Measurements from ENCODE around the gene CLMN.

CLMN gene

DNA sequence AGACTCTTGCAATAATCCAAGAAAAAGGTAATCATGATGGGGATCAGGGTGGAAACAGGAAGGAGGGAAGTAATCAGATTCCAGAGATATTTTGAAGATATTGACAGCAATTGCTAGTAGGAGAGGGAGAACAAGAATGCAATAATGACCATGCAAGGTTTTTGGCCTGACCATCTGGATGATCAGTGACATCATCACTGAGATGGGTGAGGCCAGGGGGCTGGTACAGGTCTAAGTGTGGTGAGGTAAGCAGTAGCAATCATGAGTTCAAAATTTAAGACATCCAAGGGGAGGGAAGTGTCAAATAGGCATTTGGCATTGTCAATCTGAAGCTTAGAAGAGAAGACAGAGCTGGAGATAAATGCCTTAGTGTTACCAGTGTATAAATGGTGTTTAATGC lies 24.8 kb upstream of the CLMN start:
- no peak for DNase-seq

DNA sequence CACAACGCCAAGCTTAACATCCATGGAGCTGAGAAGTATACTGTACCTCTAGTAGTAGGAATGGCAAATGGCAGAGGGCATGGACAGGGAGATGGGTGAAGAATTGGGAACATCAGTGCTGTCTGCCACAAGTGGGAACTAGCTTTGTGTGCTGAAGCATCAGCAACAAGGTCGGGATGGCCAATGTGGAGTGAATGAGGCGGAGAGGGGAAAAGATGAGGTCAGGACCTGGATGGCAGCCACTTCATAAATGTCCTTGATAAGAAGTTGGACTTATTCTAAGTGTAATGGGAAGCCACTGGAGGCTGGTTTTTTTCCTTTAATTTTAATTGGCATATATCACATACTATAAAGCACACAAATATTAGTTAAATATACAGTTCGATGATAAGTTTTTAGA lies 21.9 kb upstream of the CLMN start:
- DNase-seq: no peak

DNA sequence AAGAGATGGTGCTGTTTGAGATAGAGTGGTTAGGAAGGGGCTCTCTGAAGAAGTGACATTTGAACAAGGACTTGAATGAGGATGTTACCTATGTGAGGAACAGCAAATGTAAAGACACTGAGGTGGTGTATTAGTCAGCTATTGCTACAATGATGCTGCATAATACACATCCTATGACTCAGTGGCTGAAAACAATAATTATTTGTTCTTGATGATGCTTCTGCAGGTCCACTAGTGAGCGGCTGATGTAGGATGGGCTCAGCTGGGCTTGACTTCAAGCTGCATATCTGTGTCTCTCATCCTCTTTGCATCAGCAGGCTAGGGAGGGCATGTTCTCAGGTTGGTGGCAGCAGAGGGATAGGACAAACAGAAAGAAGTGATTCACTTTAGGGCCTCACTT lies 21.4 kb upstream of the CLMN start:
- DNase-seq: no peak

DNA sequence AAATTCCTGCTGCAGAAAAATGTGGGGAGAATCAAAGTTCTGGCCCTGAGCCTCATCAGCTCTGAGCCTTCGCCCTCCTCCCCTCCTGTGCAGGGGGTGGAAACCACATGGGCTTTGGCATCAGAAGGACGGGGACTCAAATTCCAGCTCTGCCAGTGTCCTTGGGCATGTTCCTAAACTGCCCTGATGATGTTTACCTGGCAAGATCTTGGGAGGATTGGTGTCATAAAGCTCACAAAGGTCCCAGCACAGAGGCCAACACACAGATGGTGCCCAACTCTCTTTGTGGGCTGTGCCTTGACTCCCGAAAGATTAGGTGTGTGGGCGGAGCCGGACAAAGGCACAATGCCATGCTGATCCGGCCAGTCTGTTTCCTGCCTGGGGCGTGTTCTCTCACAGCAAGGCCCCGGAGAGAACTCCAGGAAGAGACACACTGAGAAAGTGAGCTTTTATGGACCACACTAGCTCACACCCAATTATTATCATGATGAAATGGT lies 20.5 kb upstream of the CLMN start:
- no peak for DNase-seq

DNA sequence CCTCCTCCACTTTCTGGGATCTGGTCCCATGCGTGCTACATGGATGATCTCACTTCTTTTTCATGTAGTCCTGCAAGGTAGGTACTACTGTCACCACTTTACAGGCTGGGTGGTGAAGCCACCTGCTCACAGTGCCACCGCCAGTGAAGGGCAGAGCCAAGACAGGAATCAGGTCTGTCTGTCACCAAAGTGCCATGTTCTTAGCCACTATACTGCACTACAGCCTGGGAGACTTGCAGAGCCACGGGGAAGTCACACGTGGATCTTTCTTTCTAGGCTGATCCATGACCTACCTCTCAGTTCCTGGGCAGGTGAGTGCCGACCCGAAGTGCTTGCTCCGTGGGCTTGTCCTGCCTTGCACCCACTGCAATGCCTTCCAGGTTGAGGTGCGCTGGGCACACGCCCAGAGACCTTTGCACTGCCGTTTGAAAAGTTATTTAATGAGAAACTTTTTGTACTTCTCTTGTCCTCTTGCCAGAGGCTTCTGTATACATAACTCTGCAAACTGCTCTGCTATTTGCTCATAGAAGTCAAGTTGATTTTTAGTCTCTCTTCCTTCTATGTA lies 19.7 kb upstream of the CLMN start:
- no peak for DNase-seq

DNA sequence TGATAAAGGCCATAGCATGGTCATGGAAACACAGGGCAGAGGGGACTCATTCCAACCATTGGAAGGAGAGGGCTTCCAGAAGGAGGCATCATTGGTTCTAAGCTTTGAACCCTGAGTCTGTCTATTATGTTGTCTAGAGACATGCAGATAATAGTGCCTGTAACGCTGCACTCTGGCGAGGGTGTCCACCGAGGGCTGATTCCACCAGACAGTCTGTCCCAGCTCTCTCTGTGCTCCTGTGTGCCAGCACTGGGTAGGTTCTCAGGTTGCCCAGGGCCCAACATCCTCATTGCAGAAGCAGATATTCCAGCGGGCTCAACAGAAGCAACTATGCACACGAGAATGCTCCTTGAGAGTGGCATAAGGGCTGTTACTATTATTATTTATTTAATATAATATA lies 18.7 kb upstream of the CLMN start:
- no peak for DNase-seq

DNA sequence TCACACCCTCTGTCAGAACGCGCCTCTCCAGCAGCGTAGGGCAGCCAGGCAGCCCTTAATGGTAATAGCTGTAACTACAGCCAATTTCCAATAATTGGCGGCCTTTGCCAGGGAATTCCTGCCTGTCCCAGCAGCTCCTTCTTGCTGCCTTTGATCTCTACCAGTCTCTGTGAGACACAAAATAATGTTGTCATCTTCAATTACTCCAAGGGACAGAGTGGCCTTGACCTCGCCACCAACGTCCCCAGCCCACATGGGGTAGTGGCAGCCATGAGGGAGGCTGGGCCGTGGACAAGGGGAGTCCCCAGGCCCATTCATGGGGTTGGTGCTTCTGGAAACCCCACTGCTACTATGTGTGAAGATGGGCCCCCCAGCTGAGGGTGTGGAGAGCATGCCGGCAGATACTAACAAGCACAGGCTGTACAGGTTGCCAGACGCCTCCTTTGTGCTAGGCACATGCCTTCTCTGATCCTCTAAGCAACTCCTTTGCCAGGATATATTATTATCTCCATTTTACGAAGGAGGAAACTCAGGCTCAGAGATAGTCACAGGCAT lies 17.4 kb upstream of the CLMN start:
- no peak for DNase-seq

DNA sequence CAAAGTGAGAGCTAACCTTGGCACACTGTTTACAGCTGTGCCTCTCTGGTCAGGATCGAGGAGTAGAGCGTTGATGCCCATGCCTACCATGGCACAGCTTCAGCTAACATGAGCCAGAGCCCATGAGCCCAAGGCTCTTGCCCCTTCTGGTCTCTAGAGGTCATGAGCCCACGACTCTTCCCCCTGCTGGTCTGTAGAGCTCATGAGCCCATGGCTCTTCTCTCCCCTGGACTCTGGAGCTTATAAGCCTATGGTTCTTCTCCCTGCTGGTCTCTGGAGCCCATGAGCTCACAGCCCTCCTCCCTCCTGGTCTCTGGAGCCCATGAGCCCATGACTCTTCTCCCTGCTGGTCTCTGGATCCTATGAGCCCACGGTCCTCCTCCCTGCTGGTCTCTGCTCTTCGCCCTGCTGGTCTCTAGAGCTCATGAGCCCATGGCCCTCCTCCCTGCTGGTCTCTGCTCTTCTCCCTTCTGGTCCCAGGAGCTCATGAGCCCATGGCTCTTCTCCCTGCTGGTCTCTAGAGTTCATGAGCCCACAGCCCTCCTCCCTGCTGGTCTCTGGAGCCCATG lies 16.6 kb upstream of the CLMN start:
- DNase-seq: no peak

DNA sequence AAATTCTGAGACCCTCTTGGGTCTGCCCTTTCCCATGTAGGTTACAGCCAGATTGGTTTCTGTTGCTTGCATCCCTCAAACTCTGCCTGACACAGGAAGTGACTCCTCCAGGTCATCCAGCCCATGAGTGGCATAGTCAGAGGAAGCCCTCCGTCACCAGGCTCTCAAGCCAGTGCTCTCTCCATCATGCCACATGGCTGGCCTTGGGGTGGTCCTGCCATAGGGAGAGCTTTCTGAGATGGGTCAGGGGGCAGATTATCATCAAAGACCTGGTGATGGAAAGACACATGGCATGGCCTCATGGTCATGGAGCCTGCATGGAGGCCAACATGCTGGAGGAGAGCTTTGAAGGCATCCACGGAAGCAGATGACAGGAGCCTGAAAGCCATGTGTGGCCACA lies 15.4 kb upstream of the CLMN start:
- no peak for DNase-seq

DNA sequence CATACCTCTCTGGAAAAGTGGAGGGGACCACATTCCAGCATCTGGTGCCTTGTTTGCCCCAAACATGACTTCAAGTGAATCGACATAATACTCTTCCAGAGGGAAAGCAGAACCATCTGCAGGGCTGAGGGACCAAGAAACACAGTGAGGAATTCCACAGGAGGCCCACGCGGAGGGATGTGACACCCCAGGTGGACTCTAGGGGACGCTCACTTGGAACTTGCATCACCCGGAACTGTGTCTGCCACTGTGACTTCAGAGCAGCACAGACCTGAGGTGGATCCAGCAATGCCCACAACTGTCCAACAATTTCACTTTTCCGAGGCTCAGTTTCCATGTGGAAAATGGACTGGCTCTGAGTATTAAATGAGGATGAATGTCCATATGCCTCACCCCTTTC lies 14.3 kb upstream of the CLMN start:
- no peak for DNase-seq

DNA sequence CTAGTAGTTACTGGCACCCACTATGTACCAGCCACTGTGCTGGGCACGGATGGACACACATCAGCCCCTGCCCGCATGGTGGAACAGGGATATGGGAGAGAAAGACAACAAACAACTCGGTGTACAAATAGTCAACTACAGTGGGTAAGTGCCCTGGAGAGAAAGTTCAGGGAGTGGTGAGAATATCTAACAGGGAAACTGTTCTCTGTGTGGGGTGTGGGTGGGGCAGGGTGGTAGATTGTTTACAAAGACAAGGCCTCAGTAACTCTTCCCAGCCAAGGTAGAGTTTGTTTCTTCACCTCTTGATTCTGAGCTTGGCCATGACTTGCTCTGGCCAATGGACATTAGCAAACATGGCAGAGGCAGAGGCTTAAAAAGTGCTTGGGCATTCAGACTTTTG lies 12.9 kb upstream of the CLMN start:
- DNase-seq: no peak

DNA sequence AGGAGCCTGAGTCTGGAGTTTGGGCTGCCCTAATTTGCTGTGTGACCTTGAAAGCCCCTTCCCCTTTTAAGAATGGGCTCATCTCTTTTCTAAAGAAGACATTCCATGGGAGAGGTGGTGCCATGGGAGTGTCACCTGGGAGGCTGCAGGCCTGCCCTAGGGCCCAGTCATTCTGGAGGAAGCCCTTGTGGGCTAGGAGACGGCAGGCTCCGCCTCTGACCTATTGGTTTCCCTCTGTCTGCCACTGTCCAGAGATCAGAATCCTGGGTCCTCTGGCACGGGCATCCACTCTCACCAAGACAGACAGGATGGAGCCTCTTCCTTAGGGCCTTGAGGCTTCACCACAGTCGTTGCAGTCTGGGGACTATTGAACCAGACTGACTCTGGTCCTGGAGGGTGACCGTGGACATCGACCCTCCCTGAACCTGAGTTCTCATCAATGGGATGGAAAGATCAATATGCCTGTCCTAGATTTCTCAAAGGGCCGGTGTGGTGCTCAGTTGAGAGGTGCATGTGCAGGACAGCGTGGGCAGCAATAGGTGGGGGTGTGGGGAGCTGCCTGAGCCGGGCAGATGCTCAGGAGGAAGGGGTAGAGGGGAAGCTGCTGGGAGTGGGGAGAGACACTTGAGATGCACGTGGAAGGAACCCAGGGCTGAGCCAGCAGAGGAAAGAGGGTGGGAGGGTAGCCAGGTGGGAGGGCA lies 12.2 kb upstream of the CLMN start:
- DNase-seq: no peak

DNA sequence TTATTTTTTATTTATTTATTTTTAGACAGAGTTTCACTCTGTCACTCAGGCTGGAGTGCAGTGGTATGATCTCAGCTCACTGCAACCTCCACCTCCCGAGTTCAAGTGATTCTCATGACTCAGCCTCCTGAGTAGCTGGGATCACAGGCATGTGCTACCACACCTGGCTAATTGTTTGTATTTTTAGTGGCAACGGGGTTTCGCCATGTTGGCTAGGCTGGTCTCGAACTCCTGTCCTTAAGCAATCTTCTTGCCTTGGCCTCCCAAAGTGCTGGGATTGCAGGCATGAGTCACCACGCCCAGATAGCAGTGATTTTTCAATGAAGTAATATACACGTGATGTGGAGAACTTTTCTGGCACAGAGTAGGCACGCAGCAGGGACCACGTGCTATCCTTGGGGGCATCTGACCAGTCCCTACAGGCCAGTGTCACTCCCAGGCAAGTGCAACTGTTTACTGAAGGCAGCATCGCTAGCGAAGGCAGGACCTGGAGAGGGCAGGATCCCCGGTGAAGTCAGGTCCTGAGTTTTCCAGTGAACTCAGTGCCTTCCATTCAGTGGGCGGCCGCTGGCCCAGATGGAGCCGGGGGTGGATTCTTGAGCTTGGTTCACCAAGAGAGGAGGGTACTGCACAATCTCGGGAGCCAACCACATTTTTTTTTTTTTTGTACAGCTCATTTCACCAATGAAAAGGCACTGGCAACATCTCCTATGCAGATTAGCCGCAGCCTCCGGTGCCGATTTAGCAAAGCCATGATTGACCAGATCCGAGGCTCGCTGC lies 11.1 kb upstream of the CLMN start:
- DNase-seq: no peak

DNA sequence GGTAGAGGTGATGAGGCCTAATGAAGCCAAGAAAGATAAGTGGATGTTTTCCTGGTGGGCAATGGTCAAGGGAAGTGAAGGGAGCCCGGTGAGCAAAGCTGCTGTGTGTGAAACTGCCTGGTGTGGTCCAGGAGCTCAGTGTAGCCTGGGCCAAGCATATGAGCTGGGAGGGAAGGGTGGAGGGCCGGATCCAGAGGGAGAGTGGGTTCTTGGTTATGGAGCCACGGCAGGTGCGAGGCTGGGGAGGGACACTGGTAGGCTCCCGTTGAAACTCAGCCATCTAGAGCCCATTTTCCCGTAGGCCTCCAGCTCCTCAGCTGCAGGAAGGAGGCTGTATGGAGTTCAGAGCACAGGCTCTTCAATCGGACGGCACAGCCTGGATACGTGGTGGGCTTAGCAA lies 10.2 kb upstream of the CLMN start:
- no peak for DNase-seq

DNA sequence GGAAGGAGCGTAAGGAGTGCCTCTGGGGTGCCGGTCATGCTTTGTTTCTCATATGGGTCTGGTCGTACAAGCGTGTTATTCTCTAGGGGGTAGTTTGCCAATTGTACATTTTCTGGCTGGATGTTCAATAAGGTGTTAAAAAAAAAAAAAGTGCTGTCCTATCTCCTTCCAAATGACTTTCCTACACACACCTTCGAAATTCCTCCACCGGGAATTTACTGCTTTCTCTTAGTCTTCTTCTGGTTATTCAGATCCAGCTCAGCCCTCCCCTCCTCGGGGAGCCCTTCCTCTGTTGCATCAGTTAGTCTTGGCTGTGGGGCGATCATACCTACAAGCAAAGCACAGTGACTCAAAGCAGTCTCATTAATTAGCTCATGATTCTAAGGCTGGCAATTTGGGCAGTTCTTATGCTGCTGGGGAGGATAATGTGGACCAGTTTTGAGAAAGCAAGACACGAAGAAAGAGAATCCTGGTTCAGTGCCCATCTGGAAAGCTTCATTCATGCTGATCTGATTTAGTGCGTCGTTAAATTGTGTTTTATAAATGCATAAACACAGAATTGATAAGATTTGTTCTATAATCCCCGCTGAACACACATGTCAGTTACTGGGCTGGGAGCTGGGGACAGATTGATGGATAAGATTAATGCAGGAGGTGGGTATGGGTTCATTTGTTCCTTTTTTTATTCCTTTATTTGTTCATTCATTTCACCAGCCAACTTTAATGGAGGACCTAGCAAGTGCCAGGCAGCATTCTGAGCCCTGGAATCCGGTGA lies 9.2 kb upstream of the CLMN start:
- DNase-seq: no peak

DNA sequence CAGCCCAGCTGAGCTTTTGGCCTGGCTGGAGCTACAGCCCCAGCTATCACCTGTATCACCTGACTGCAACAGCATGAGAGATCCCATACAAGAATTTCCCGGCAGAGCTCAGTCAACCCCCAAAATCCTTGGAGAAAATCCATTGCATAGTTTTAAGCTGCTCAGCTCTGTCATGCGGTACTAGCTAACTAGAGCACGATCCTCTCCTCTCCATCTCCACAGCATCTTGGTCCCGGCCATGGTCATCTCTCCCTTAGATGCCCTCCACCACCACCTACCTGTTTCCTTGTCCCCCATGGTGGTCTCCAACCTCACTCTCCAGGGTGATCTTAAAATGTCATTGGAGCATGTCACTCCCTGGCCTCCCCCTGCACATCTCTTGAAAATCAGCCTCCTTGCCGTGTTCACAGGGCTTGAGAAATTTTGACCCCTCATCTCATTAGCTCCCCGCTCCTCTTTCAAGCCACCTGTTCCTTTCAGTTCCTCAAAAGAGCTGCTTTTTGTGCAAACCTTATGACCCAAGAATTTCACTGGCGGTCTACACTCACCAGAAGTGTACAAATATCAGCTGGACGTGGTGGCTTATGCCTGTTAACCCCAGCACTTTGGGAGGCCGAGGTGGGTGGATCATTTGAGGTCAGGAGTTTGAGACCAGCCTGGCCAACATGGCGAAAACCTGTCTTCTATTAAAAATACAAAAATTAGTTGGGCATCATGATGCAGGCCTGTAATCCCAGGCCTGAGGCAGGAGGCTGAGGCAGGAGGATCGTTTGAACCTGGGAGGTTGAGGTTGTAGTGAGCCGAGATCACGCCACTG lies 8.1 kb upstream of the CLMN start:
- no peak for DNase-seq

DNA sequence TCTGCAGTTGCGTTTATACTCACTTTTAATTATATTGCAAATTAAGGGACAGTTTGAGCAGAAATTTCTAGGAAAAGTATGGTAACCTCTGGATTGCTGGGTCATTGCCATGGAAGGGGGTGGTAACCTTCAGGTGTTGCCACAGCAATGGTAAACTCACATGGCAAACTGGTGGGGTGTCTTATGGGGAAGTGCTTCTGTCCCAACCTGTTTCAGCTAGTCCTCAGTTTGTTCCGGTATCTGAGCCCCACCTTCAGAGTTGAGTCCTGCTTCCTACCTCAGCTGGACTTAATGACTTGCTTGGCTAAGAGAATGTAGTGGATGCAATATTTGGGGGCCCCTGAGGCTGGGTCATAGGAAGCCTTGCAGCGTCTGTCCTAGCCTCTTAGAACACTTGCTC lies 7.3 kb upstream of the CLMN start:
- no peak for DNase-seq

DNA sequence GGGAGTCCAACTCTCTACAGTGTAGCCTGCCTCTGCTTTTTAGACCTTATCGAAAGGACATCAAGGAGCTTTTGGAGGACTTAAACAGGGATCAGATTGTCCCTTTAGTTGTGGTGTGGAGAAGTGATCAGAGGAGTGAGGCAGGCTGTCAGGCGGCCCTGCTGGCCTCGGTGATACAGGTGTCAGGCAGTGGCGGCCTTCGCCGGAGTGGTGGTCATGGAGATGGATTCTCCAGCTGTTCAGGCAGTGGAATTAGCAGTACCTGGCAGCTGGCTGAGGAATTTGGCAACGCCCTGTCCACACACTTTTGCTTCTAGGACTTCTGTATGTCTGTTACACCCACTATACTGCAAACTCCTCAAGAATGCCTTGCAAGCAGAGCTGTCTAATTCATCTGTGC lies 4.2 kb upstream of the CLMN start:
- DNase-seq: no peak

DNA sequence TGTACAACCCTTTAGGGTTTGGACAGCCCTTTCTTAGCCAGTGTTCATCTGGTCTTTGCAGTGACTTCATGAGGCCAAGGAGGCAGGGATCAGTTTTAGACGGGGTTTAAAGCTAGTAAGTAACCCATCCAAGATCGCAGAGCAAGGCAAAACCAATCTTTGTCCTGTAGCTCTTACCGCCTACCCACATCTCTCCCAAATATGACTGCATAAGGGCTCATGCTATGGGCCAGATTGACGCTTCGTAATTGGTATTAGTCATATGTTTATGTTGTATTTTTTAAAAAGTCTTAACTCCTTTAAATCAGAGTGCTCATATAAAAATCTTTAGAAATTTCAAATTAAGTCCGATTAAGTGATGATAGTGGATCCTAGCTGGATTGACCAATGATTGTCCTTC lies 3.7 kb upstream of the CLMN start:
- DNase-seq: no peak

DNA sequence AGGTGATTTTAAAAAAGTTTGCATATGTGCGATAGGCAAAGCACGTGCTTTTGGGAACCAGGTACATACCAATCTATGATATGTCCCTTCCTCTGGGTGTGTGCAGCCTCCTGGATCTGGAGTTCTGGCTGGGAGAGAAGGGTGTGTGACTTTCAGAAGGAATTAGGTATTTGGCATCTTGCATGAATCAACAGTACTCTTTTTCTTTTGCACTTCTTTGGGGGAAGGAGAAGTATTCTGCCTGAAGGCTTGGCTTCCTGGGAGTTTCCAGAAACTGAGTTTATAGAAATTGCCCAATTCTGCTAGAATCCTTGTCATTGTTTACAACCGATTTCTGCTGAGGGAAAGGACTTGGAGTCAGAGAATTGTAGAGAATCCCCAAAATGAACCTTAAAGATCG lies 2.9 kb upstream of the CLMN start:
- no peak for DNase-seq

DNA sequence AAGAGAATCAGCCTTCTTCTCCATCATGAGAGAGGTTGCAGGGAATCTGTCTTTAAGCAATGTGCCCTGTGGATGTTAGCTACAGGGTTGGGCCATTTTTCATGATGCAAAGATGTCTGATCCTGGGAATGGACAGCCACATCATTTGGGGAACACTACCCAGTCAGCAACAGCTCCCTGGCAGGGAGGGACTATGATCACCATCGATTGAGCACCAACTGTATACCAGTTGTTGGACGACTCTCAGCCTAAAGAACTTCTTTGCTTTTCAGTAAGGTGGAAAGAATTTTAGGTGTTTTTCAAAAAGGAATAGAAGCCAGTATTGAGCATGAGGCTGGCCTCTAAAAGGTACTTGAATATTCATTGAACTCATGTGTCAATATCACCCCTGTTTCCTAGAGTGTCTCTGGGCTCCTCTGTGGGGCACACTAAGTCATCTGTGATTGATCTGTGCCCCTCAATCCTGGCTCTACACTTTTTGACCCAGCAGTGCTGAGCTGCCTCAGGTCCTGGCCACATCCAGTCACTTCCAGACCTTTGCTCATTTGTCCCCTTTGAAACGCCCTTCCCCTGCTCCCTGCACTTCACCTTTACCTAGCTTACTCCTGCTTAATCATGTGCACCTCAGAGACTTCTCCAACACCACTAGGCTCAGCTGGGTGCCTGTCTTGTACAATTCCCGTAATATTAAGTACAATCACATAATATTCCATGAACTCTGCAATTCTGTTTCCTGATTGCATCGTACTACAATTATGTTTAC lies 2.2 kb upstream of the CLMN start:
- no peak for DNase-seq

All from fibroblast of skin of scalp (primary cell).